ENCODE results near the gene CDH13.

- TF ChIP-seq CTCF (IDR thresholded peaks at IDR 0.05; ENCODE audit: low read length) (no peak), EZH2 (optimal IDR thresholded peaks at IDR 0.05; ENCODE audit: low read depth, low read length) (no peak)
These were observed 251.7 kb downstream of the CDH13 start for GRCh38 chr16:82878466-82878865.
